DMS79 (cell line): ENCODE data around the gene DAND5.

ENCODE experiments used
- DNase-seq: peaks from one replicate; lab custom pipeline; 2025; lab: John Stamatoyannopoulos, UW

DAND5 gene

GRCh38 chr19:12994701-12995595 is 25.6 kb downstream of the DAND5 start, which contains the start of gene NFIX:
TSS of gene NFIX (plus strand) at chr19:12995475. CDS start at chr19:12995838, 363 bp downstream.
- DNase-seq: no peak

GRCh38 chr19:12995596-12996405 is 26.4 kb downstream of the DAND5 start:
- DNase-seq: no peak

GRCh38 chr19:12996406-12997094 is 27.2 kb downstream of the DAND5 start:
- DNase-seq: no peak

GRCh38 chr19:12997179-12997966 is 28.0 kb downstream of the DAND5 start:
- DNase-seq: no peak

- DNase-seq: no peak
Measured at GRCh38 chr19:12997967-12998940, 28.9 kb downstream of the DAND5 start.

- no peak for DNase-seq
Measured at GRCh38 chr19:13001166-13001501, 31.8 kb downstream of the DAND5 start.

GRCh38 chr19:13001502-13002165 is 32.3 kb downstream of the DAND5 start:
- no peak for DNase-seq

- DNase-seq: no peak
Measured at GRCh38 chr19:13002166-13002898, 33.0 kb downstream of the DAND5 start.

GRCh38 chr19:13003081-13003480 is 33.7 kb downstream of the DAND5 start:
- DNase-seq: no peak

GRCh38 chr19:13004273-13004672 is 34.9 kb downstream of the DAND5 start:
- no peak for DNase-seq

- DNase-seq: no peak
Measured at GRCh38 chr19:13005253-13005652, 35.9 kb downstream of the DAND5 start.

- DNase-seq: no peak
Measured at GRCh38 chr19:13005861-13006370, 36.5 kb downstream of the DAND5 start.

GRCh38 chr19:13006431-13007281 is 37.3 kb downstream of the DAND5 start:
- DNase-seq: no peak

- no peak for DNase-seq
Measured at GRCh38 chr19:13007292-13008045, 38.1 kb downstream of the DAND5 start.

- no peak for DNase-seq
Measured at GRCh38 chr19:13008926-13009787, 39.8 kb downstream of the DAND5 start.
